Kidney glomerular epithelial cell (primary cell): ENCODE measurements around the gene TBC1D22A.

ENCODE experiments used
- DNase-seq: peaks from one replicate; lab custom pipeline; 2025; lab: John Stamatoyannopoulos, UW

The TBC1D22A gene

GRCh38 chr22:46995501-46996360 is 233.3 kb downstream of the TBC1D22A start:
- DNase-seq, result no peak

DNA sequence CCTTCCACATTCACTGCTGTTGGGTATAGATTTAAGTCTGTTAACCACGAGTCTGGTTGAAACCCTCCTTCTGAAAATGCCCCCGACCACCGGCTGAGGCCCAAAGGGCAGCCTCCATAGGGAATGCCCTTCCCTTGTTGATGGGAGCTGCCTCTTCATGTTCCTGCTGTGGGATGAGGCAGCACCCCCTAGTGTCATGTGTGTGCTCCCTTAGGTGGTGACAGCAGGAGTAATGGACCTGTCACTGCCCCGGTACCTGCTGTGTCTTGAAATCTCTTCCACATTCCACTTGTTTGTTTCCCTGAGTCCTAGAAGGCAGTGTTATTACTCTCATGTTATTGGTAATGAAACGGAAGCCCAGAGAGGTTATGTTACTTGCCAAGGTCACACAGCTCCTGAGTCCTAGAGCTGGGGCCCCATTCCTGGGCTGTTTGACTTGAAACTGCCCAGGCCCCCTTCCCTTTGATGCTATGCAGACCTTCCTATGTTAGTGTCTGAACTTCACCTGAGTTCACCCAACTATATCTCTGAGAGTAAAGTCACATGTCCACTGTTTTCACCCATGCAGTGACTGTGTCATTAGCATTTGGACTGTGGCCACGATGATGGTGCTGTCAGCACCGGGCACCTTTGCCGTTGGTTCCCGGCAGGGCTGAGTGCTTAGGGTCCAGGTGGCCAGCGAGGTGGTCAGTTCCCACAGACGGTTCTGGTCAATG is 234.3 kb downstream of the TBC1D22A start:
- DNase-seq, result no peak

DNA sequence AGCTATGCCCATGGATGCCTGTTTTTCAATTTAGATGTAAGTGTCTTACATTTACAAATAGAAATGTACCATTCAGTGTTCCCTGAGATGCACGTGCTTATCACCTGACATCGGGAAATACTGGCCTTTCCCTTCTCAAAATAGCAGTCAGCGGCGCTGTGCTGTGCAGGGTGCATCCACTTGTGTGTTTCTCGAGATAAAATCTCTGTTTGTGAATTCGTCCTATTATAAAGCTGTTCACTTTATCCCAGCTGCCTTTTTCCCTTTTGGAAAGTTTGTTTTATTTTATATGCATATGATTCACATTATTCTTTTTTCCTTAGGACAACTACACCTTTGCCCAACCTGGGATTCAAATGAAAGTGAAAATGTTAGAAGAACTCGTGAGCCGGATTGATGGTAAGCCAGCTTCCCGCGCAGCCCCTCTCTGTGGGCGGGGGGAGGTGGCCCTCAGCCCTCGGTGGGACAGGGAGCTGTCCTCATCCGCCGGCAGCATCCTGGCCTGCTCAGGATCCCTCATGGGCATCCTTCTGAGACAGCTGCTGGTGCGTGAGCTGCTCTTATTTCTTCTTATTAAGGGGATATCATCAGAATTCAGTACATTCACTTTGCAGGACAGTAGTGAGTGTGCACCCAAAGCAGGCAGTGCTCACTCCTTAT is 235.0 kb downstream of the TBC1D22A start:
- DNase-seq, result no peak

DNA sequence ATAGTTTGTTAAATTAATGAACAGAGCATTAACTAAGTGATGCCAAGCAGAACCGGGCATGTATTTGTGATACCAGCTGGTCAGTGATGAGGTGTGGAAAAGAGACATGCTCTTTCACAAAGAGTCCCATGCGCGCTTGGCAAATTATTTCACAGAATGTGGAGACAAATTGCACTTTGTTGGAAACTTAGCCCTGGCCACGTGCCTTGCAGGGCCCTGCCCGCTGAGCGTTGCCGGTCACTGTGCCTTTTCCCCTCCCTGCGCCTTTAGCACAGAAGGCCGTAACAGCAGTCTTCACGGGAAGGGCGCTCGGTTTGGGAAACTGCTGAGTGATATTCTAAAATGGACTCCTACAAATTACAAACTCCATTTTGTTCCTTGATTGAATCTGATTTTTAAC is 235.9 kb downstream of the TBC1D22A start:
- DNase-seq, result no peak

- DNase-seq, result no peak
Measured at GRCh38 chr22:47000256-47000655, 237.8 kb downstream of the TBC1D22A start.

- no peak for DNase-seq
Measured at GRCh38 chr22:47000888-47001287, 238.4 kb downstream of the TBC1D22A start.

DNA sequence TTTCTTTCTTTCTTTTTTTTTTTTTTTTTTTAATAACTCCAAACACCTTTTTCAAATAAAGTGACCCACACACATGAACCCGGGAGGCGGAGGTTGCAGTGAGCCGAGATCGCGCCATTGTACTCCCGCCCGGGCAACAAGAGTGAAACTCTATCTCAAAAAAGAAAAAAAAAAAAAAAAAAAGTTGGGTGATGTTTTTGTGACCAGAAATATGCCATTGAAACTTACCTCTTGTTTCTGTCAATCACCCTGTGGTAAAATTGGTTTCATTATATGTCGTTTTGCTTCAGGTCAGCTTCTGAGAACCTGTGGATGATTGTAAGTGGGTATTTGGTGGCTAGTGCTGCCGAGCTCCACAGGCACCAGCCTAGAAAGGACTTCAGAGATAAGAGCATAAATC is 238.8 kb downstream of the TBC1D22A start:
- no peak for DNase-seq

- no peak for DNase-seq
Measured at GRCh38 chr22:47002692-47003091, 240.2 kb downstream of the TBC1D22A start.

DNA sequence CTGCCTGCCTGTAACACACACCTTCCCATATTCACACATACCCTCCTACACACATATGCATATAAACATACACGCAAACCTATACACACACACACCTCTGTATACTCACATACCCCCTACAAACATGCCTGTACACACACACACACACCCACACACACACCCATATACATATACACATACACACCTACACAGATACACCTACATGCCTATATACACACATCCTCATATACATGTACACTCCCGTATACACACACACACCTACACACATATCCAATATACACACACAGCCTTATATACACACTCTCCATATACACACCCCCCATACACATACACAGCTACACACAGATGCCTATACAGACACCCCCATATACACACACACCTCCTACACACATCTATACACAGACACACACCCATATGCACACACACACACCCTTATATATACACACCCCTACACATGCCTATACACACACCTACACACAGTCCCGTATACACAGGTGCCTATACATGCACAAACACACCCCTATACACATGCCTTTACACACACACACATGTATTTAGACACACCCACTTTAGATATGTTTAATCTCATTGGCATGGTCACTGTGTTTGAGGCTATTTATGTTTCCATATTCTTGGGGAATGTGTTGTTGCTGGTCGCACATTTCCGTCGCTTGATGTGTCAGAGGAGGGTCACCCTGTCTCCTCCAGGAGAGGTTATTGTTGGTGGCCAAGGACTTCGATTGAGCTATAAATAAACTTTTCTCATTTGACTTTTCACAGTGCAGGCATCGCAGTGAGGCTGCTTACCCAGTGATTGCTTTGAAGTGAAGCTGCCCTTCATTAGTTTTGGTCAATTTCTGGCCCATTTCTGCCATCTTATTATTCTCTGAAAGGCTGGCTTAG is 243.3 kb downstream of the TBC1D22A start:
- DNase-seq, result no peak

GRCh38 chr22:47006433-47006832 is 244.0 kb downstream of the TBC1D22A start:
- no peak for DNase-seq

DNA sequence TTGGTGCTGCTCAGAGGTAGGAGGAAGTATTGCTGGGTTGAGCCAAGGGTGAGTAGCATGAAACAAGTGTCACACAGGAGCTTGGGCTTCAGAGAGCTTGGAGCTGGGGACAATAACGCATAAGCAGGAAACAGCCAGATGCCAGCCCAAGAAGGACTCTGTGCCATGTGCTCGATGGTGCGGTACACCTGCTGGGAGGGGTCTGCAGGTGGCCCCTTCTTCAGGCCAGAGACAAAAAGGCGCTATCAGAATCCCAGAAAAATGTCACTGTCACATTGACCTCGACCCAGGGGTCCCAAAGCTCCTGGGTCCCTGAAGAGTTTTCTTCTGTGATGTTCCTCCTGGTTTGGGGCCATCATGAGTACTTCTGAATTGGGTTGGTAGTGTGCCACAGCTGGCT is 244.4 kb downstream of the TBC1D22A start:
- DNase-seq, result no peak

- no peak for DNase-seq
Measured at GRCh38 chr22:47007496-47007895, 245.0 kb downstream of the TBC1D22A start.

DNA sequence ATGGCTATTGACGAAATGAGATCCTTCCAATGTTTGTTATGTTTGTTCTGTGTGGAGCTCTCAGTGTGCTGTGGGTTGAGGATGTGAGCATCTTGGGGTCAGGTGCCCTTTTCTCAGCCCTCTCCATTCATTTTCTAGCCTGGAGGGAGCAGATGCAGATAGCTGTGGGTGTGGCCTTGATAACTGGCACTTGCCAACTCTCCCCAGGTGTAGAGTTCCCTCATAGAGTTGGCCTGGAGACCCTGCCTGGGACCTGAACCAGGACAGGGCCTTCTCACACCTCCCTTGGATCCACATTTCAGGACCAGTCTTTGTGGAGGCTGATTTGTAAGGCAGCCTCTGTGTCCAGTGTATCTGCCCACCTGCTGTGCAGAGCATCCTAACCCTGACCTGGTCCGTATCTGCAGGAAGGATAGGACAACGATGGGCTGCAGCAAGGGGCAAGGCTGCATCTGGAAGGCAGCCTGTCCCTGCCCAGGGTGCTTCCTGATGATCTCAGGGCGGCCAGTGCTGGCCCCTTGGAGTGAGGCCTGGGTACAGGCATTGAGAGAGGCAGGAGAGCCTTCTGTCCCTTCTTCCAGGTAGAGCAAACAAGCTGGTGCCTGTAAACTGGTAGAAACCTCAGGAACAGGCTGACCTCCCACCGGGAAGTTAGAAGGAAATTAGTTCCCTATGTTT is 245.9 kb downstream of the TBC1D22A start:
- no peak for DNase-seq

- DNase-seq, result no peak
Measured at GRCh38 chr22:47009304-47010101, 247.1 kb downstream of the TBC1D22A start.

DNA sequence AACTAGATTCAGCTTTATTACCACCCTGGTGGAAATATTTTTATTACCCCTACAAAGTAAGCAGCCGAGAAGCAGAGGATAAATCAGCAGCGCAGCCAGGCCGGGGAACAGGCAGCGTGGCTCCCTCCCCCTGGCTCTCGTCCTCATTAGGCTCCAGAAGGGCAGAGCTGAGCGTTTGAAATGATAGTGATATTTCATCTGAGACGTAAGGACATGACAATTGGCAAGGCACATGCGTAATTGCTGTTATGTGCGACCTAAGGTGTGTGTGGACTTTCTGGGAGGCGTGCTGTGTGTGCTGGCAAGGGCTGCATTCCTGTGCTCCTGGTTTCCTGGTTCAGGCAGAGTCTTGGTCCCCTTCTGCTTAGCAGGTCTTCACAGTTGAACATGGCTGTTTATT is 247.8 kb downstream of the TBC1D22A start:
- DNase-seq, result no peak

DNA sequence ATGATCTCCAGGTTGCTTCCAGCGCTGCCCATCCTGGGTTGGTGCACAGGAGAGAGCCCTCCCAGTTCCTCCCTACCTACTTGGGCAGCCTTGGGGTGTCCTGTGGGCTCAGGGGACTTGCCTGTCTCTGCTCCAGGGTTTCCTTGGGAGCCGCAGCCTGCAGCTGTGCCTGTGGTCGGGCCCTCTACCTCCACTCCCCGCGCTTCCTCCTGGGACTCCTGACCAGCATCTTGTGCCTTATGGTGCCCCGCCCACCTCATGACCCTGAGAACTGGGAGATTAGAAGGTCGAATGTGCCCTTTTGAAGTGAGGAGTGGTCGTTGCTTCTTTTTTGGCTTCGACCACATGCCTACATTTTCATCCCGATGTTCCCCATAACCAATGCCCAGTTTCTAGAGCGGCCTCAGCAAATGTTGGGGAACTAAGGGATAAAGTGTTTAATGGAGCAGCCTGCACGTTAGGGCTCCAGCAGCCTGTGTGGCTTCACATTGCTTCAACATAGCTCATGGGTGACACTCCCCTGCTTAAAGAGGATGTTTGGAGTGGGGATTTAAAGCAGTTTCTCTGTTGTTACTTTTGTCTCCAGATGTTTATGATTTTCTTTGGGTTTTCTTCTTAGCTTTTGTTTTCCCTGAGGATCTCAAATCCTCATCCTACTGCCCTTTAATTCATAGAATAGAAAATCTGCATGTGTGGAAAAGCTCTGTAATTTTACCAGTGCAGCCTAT is 248.8 kb downstream of the TBC1D22A start:
- DNase-seq, result no peak

GRCh38 chr22:47011859-47012258 is 249.4 kb downstream of the TBC1D22A start:
- DNase-seq, result no peak

DNA sequence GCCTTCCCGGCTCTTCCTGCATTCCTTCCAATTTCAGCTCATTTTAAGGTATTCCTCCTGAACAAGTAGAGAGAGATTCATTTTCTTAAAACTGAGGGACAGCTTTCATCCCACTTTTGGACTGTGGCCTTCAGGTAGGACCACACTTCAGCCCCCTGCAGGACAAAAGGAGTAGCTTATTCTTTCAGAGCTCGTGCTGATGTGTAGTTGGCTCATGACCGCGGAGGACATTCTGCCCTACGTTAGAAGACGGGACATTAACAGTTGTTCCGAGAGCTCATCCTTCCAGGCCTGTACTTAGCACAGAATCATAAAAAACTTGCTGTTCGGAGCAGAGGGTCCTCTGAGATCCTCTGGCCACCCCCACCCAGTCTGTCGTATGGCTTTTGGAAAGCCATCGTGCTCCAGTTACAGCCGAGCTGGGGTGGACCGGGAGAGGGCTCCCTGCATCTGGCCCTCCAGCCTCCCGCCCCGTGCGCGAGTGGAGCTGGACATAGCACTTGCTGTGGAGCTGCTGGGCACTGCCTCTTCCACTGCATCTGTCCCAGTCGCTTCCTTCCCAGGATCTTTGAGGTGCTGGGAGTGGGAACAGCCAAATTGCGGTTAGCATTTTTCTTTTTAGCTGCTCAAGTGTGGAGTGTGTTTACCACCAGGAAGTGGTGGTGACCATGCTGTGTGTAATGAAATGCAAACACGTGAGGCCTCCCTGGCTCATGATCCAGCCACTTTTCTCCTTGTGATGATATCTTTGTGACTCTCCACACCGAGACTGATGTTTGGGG is 250.3 kb downstream of the TBC1D22A start:
- DNase-seq, result no peak
